ENCODE data around the gene NFYA.

DNA sequence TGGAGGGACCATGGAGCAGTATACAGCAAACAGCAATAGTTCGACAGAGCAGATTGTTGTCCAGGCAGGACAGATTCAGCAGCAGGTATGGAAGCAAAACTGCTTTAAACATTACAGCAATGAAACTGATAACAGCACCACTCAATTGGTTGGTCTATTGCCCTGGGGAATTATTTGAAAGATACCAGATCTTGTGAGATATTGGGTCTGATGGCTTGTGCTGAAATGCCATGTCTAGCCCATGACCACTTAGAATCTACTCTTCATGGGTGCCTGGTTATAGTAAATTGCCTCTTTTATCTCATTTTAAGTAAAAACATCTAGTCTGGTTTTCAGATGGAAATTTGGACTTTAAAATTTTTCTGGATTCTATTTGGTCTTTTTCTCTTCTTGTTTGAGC is 6.3 kb downstream of the NFYA start:
- TF ChIP-seq CTCF (IDR thresholded peaks at IDR 0.05): no peak
- no peak for TF ChIP-seq EZH2 (IDR thresholded peaks at IDR 0.05; ENCODE audit: borderline replicate concordance, insufficient read depth, low read depth, low read length, poor library complexity, severe bottlenecking)
